HG03103 (cell line): ENCODE measurements around the gene MAML2.
A peak's percentile ranks its signal among the peaks of the same experiment; 100 is the strongest.

Experiments
- ATAC-seq: cut with Tn5 transposase; IDR thresholded peaks from one replicate; pipeline ENCODE4 v1.9.1; 2021; ENCODE audit warnings: low read depth; ENCODE audit not compliant: unreplicated experiment

MAML2 gene

GRCh38 chr11:96143041-96143521 lies 199.9 kb downstream of the MAML2 start:
- ATAC-seq = no peak

DNA sequence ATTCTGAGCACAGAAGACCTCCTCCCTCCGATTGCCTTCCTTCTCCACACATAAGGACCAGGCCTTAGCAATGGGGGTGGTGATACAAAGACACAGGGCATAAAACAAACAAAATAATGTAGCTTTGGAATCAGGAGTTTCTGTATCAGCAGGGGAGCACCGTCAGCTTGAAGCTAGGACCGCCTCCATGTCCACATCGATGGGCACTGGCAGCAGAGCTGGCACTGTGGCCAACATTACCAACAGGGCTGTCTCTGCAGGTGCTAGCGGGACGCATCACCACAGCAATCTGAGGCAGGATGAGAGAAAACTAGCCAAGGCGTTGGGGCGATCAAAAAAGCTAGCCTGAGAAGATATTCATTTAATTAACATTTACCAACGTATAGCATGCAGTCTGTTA lies 201.4 kb downstream of the MAML2 start:
- ATAC-seq = no peak

DNA sequence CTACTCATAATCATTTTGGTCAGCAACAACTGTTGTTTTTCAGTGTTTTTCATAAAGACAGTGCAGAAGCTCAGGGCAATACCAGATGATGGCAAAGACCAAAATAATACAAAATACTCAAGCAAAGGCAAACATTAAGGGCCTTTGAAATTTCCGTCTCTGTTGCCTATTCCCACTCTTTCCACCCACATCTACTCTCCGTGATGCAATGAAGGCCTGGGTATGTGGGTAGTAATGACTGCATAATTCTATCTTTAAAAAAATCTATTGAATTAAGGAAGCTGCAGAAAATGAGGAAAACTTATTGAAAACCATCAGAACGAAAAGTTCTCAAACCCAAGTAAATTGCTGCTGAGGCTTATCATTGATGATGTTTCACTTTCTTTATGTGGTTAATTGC lies 203.3 kb downstream of the MAML2 start:
- ATAC-seq = no peak

DNA sequence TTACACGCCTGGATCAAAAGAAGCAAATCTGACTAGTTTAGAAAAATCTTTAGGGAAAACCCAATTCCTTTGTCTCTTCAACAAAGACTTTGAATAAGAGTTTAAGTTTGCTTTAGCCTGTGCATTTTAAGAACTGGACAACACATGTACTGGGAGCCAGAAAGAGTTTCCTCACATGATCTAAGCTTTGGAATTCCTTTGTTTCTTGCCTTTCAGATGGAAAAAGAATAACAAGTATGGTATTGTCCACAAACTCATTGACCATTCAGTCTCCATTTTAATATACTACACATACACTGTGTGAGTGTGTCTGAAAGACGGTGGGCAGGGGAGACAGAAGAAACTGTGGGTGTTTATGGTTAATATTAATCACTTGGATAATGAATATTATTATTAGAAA lies 205.6 kb downstream of the MAML2 start:
- ATAC-seq = no peak

GRCh38 chr11:96136613-96137298 lies 206.2 kb downstream of the MAML2 start:
- ATAC-seq = no peak

DNA sequence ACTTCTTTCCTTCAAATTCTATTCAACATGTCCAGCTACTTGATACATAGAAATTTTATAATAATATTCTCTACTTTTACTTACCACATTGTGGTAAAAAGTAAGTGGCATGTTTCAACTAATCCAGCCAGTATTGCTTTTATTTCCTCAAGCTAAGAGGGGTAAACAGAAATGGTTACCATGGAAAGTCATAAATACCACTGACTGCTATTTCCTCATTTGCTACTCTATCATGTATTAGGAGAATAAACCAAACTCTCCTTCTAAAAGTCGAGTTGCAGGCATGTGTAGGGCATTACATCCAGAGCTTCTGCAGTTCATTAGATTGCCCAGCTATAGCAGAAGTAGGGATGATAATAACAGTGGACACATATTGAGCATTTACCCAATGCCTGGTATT lies 208.4 kb downstream of the MAML2 start:
- ATAC-seq = no peak

- ATAC-seq = no peak
These were observed 210.6 kb downstream of the MAML2 start for GRCh38 chr11:96132437-96132836.

DNA sequence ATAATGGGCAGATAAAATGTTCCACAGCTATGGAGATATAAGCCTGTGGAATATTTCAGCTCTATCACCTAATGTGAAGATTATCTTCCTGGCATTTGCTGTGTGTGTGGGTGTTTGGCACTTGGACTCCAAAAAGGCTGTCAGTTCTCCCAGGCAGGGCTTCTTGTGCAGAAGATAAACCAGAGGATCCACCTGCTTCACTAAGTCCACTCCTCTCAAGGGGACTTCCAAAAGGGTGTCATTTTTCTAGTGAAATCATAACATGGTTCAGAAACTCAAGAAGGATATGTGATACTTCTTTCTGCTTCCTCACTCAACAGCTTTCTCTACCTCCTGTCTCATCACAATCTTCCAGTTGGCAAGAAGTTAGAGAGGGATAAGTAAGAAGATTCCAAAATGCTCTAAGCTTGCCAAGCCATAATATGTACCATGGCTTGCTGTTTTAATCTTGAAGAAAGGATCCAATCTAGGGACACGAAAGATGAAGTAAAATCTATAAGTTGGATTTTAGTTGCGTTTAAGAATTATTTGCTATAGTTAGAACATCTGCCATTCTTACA lies 212.9 kb downstream of the MAML2 start:
- no peak for ATAC-seq

DNA sequence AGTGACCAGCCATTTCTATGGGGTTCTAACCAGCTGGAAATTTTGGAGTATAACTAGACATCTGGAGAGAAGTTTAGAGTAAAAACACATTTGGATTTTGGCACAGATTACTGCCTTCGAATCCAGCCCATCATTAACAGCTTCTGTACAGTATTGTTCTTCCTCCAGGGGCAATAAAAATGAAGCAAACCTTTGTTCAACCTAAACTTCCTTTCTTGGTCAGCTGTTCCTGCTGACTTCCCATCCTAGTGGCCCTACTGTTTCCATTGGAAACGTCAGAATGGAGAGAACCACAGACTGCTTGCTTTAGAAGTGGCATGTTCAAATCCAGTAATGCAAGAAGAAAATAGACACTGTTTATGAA lies 215.4 kb downstream of the MAML2 start:
- no peak for ATAC-seq

DNA sequence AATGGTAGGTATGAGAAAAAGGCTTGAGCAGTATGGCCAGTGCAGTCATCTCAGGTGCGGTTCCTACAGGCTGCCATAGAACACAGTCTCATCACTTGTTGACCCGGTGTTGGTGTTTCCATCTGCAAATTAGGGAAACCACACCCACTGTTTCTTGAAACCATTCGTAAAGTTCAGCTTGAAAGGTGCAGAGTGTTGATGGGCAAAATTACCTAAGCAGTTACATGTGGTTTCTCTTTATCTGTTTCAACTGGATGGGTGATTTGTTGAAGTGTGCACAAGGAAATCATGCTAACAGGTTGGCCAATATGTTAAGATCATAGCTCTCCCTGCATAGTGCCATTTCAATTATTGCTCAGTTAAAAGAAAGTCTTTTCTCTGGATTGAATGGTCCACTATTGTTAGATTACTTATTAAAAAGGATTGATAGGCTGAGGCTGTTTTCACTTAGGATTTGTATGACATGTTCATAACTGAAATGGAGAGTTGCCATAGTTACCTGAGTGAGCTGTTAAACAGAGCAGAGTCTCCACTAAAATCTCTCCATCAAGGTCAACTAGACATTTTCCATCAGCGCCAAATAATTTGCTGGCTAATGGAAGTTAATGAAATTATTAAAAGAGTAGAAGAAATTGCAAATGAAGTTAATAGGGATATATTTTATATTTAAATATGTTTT lies 215.9 kb downstream of the MAML2 start:
- no peak for ATAC-seq

- ATAC-seq = no peak
These were observed 217.6 kb downstream of the MAML2 start for GRCh38 chr11:96125400-96125799.

DNA sequence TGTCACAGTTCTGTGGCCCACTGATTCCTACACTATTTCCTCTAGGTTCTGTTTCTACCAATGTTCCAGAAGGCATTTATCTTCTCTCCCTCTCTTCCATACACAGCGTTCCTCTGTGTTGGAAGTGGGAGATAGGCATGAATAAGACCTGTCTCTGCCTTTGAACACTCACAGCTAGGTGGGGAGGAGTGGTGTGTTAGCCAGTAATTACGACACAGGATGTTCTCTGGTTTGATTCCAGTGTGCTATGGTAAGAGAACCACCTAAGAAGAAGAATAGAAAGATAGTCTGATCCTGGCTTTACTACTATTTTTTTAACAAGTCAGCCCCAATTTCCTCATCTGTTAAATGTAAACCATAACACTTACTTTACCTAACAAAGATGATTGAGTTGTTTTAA lies 218.8 kb downstream of the MAML2 start:
- ATAC-seq = no peak

- no peak for ATAC-seq
These were observed 219.7 kb downstream of the MAML2 start for GRCh38 chr11:96123301-96123700.

DNA sequence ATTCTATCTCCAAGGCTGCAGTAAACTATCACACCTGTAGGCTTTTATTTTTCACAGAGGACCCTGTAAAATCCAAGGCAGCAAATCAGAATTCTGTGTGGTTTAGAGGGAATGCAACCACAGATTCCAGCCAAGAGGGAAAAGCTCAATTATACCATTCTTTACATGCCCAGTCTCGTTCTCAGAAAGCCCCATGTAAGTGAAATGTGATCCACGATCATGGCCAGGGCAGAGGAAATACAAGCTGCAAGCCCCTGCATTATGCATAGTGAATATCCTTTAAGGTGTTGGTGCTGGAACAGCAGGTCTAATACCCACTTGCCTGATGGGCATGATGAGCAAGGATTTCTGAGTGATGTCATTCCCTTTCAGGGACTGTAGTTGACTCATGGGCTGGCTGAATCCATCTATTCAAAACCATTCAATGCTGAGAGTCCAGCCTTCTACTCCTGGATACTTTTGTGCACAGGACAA lies 220.4 kb downstream of the MAML2 start:
- ATAC-seq = no peak

DNA sequence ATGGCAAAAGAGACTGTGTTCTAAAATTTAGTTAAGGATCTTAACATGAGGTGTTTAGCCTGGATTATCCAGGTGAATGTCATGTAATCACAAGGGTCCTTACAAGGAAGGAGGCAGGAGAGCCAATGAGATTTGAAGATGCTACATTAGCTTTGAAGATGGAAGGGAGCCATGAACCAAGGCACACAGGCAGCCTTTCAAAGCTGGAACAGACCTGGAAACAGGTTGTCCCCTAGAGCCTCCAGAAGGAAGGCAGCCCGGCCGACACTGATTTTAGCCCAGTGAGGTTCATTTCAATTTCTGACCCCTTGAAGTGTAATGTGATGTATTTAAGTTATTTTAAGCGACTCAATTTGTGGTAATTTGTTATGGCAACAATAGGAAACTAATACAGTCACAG lies 223.8 kb downstream of the MAML2 start:
- ATAC-seq = no peak

- ATAC-seq = no peak
These were observed 226.6 kb downstream of the MAML2 start for GRCh38 chr11:96116376-96116775.

- no peak for ATAC-seq
These were observed 228.6 kb downstream of the MAML2 start for GRCh38 chr11:96114178-96115064.

DNA sequence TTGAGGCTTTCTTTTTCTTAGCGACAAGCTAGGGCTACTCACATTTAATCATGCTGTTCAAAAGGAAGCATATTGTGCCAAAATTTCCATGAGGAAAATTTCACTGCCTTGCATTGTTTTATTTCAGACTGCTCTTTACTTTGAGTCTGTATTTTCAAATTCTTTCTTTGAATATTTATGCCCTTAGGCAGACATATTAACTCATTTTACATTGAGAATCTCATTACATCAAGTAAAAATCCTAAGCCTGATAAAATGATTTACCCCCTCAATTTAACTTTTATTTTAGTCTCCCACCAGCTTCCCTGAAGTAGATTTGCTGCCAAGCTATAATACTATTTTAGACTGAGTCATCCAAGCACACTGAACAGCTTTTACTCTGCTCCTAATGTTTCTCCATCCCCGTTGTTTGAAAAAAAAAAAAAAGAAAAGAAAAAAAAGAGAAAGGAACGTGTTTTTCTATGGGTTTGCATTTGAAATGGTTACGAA lies 229.8 kb downstream of the MAML2 start:
- ATAC-seq = no peak

GRCh38 chr11:96112192-96113128 lies 230.5 kb downstream of the MAML2 start:
- peak; percentile 76 for ATAC-seq

DNA sequence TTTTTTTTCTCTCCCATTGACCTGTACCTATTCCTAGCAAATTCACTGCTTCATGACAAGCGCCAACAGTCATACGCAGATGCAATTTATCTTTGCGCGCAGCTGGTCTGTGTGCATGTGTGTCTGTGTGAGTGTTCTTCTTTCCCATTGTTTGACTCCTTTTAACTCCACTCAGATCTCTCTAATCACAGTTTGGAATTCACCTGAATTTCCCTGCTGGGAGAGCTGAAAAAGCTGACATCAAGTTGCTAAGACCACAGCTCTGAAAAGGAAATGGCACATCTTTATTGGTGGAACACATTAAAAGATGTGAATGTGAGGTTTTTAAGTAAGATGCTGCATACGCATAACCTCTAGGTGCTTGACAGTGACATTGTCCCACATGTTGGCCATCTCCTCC lies 231.7 kb downstream of the MAML2 start:
- no peak for ATAC-seq
